IMR-90 (cell line): ENCODE measurements around the gene C6orf141.

Experiments used
- CTCF ChIP-seq: conservative IDR thresholded peaks from 2 replicates; pipeline ENCODE4 v1.5.1; 2012; ENCODE audit warnings: mild to moderate bottlenecking, low read depth, low read length, improper control_type of control experiment
- MAFK ChIP-seq: IDR thresholded peaks from 2 replicates; pipeline ENCODE4 v1.6.1; 2012; ENCODE audit warnings: low read depth, low read length, improper control_type of control experiment
- MXI1 ChIP-seq: IDR thresholded peaks from 2 replicates; pipeline ENCODE4 v1.6.1; 2012; ENCODE audit warnings: low read depth, mild to moderate bottlenecking, low read length, moderate library complexity, borderline replicate concordance
- POLR2A ChIP-seq: IDR thresholded peaks from 2 replicates; pipeline ENCODE4 v1.6.1; 2012; ENCODE audit warnings: mild to moderate bottlenecking, low read depth, low read length
- RFX5 ChIP-seq: IDR thresholded peaks from 2 replicates; pipeline ENCODE4 v1.8.0; 2012; ENCODE audit warnings: low read depth, mild to moderate bottlenecking, low read length, moderate library complexity

- TF ChIP-seq MXI1: no peak
- TF ChIP-seq CTCF: no peak
- no peak for TF ChIP-seq MAFK
- no peak for TF ChIP-seq POLR2A
- TF ChIP-seq RFX5: no peak
Observed at GRCh38 chr6:49526598-49526997, 23.9 kb upstream of the C6orf141 start.
